Common myeloid progenitor, CD34-positive (primary cell): ENCODE results near the gene RPUSD4.

Source experiments
- CTCF ChIA-PET: fragments of 350-600 bp; sonication (Branson Sonifier 250); formaldehyde crosslinking; loops from one replicate; lab custom pipeline; 2021; ENCODE audit warnings: antibody characterized with exemption; lab: Charles Lee
- POLR2A ChIA-PET: fragments of 350-600 bp; sonication (Branson Sonifier 250); formaldehyde crosslinking; loops from one replicate; lab custom pipeline; 2021; ENCODE audit warnings: antibody characterized with exemption; lab: Charles Lee
- DNase-seq, 3 donors: peaks; one replicate each; pipeline versions ENCODE4 v3.0.0 to v3.0.0-alpha.2; 2013
- H3K27ac ChIP-seq, 2 experiments: 1 replicate in 1 of 2; 2 replicates in 1 of 2; pipeline ENCODE4 v1.7.0; 2013; ENCODE audit warnings: inconsistent platforms in 2 of 2, low read length in 2 of 2, mild to moderate bottlenecking in 2 of 2, low read depth in 1 of 2, moderate library complexity in 1 of 2; ENCODE audit not compliant: severe bottlenecking in 2 of 2, insufficient read depth in 1 of 2, poor library complexity in 1 of 2
- H3K27me3 ChIP-seq, 5 experiments: replicated peaks in 2 of 5; 1 replicate in 3 of 5; 2 replicates in 2 of 5; pipeline versions ENCODE4 v1.6.1 to v1.7.0; 2013; ENCODE audit warnings: low read length in 4 of 5, mild to moderate bottlenecking in 2 of 5, moderate library complexity in 2 of 5, inconsistent platforms in 1 of 5; ENCODE audit not compliant: insufficient read depth in 5 of 5, control insufficient read depth in 4 of 5
- H3K36me3 ChIP-seq, 4 experiments: 1 replicate in 2 of 4; 2 replicates in 2 of 4; pipeline versions ENCODE4 v1.6.1 to v1.7.0; 2013; ENCODE audit warnings: low read length in 3 of 4, control low read depth in 1 of 4, mild to moderate bottlenecking in 1 of 4; ENCODE audit not compliant: control insufficient read depth in 4 of 4, insufficient read depth in 4 of 4
- H3K4me1 ChIP-seq, 4 experiments: 1 replicate in 3 of 4; 2 replicates in 1 of 4; pipeline versions ENCODE4 v1.6.1 to v1.7.1; 2013; ENCODE audit warnings: low read length in 3 of 4, mild to moderate bottlenecking in 3 of 4, control low read depth in 1 of 4, inconsistent platforms in 1 of 4, moderate library complexity in 1 of 4; ENCODE audit not compliant: control insufficient read depth in 4 of 4, insufficient read depth in 4 of 4; ENCODE audit errors: control extremely low read depth in 1 of 4
- H3K4me3 ChIP-seq, 7 experiments: 1 replicate in 4 of 7; 2 replicates in 3 of 7; pipeline versions ENCODE4 v1.5.1 to v1.7.0; 2013; ENCODE audit warnings: mild to moderate bottlenecking in 7 of 7, low read length in 6 of 7, moderate library complexity in 6 of 7, inconsistent platforms in 2 of 7, low read depth in 2 of 7, control low read depth in 1 of 7; ENCODE audit not compliant: insufficient read depth in 4 of 7, control insufficient read depth in 1 of 7; ENCODE audit errors: extremely low read depth in 1 of 7
- H3K9me3 ChIP-seq, 5 experiments: 1 replicate in 4 of 5; 2 replicates in 1 of 5; pipeline versions ENCODE4 v1.6.1 to v1.7.1; 2013; ENCODE audit warnings: low read length in 4 of 5, mild to moderate bottlenecking in 2 of 5, inconsistent platforms in 1 of 5, low read depth in 1 of 5, moderate library complexity in 1 of 5; ENCODE audit not compliant: control insufficient read depth in 4 of 5, insufficient read depth in 2 of 5; ENCODE audit errors: control extremely low read depth in 1 of 5
- WGBS: methylation state at CpG from one replicate; pipeline ENCODE4 v1.1.5; 2013; ENCODE audit not compliant: insufficient coverage; 5-methylcytosine and 5-hydroxymethylcytosine counted together

The RPUSD4 gene

DNA sequence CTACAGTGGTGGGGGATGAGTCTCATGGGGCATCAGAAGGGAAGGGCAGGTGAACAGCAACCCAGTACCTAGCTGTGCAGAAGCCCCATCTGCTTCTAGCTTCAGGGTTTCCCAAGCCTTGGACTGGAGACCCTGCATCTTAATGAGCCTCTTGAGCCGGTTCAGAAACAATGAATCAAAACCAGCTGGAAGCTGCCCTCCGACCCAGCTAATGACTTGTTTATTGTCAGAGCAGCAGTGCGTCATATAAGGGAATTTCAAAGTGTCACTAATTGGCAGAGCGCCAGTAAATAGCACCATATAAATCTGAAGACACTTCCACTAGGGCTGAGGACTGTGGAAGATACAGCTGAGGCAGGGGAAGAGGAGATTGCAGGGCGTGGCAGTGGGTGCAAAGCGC lies 57.5 kb downstream of the RPUSD4 start:
- Histone ChIP-seq H3K4me3 (no peak overlapping the region), H3K9me3 (peaks cover 0 to 4% (median 0%) of the 10 kb centered on the region in 5 experiments), H3K27ac (no peak overlapping the region), H3K4me1 (peaks cover 0 to 34% (median 16%) of the 10 kb centered on the region in 4 experiments), H3K36me3 (no peaks in the 10 kb centered on the region), H3K27me3 (no peaks in the 10 kb centered on the region)
- no peak for DNase-seq
- ChIA-PET CTCF (interaction anchor here (1.2 kb wide), 1 partner anchor 13 kb away, joined by 3 read pairs; no protein-coding TSS in a partner anchor), POLR2A (no interaction called here)
- 98% methylated on average over 5 of the region's 6 CpGs for WGBS

DNA sequence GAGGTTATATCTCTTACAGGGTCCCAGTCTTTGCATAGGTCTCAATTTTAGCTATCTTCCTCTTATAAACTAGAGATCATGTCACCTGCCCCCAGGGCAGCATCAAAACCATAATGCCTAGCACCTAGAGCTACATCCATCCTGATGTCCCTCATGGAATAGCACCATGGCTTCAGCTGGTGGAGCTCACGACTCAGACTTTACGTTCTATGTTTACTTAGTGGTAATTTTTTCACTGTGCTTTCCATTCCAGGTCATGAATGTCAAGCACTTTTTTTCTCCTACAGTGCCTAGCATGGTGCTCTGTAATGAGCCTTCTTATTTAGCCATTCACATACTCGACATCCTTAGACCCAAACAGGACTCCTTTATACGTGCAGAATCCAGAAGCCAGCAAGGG lies 58.4 kb downstream of the RPUSD4 start:
- H3K9me3 ChIP-seq, result peaks cover 0 to 4% (median 0%) of the 10 kb centered on the region in 5 experiments
- no peaks in the 10 kb centered on the region for H3K36me3 ChIP-seq
- H3K27me3 ChIP-seq, result no peaks in the 10 kb centered on the region
- ChIA-PET CTCF (no interaction called here), POLR2A (no interaction called here)
- H3K27ac ChIP-seq, result no peak overlapping the region
- 100% methylated on average over 3 of the region's 4 CpGs for WGBS
- peaks cover 0 to 38% (median 16%) of the 10 kb centered on the region in 4 experiments for H3K4me1 ChIP-seq
- DNase-seq, result no peak
- H3K4me3 ChIP-seq, result no peak overlapping the region

GRCh38 chr11:126152586-126152985 lies 58.9 kb downstream of the RPUSD4 start:
- no peak overlapping the region for H3K27ac ChIP-seq
- CTCF ChIA-PET, result no interaction called here

DNA sequence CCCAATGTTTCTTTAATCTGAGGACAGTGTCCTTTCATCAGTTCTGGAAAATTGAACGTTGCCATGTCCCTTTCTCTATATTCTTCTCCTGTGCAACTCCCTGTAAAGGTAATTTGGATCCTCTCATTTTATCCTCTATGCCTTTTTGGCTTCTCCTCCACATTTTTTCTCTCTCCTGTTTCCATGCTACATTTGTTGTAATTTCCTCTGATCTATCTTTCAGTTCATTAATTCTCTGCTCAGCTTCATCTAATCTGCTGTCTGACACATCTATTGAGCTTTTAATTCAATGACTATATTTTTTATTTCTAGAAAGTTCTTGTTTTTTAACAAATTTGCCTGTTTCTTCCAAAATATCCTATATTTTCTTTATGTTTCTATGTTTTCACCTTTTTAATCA lies 59.3 kb downstream of the RPUSD4 start:
- Histone ChIP-seq H3K27ac (no peak overlapping the region), H3K4me3 (no peak overlapping the region), H3K9me3 (peaks cover 0 to 4% (median 0%) of the 10 kb centered on the region in 5 experiments), H3K36me3 (no peaks in the 10 kb centered on the region), H3K27me3 (no peaks in the 10 kb centered on the region), H3K4me1 (peaks cover 0 to 41% (median 16%) of the 10 kb centered on the region in 4 experiments)
- CTCF ChIA-PET, result no interaction called here
- no peak for DNase-seq
- POLR2A ChIA-PET, result no interaction called here
- WGBS, result 100% methylated on average over 1 of the region's 1 CpG

More at GRCh38 chr11:126152586-126152985, 58.9 kb downstream of the RPUSD4 start:
- Histone ChIP-seq H3K4me3 (no peak overlapping the region), H3K9me3 (peaks cover 0 to 4% (median 0%) of the 10 kb centered on the region in 5 experiments), H3K4me1 (peaks cover 0 to 38% (median 16%) of the 10 kb centered on the region in 4 experiments), H3K36me3 (no peaks in the 10 kb centered on the region), H3K27me3 (no peaks in the 10 kb centered on the region)
- no peak for DNase-seq
- POLR2A ChIA-PET, result no interaction called here
